Caco-2 (cell line): ENCODE measurements around the gene BTBD16. TPM values are rescaled to one million over a fixed set of nuclear protein-coding genes. Genes with fewer than 3 reads are reported as not detected.

Experiments used
- BruUV-seq: library from RNA; stranded (reverse); fragments of 400-500 nt; replicated peaks from 2 replicates; lab custom pipeline; 2021; lab: Mats Ljungman, UMichigan
- CTCF ChIA-PET: fragments of 300-600 bp; sonication (Branson Sonifier 250); formaldehyde crosslinking; loops from one replicate; lab custom pipeline; 2022; ENCODE audit warnings: antibody characterized with exemption; lab: Charles Lee
- POLR2A ChIA-PET: fragments of 300-600 bp; sonication (Branson Sonifier 250); formaldehyde crosslinking; loops from one replicate; lab custom pipeline; 2022; ENCODE audit warnings: antibody characterized with exemption; lab: Charles Lee
- DNase-seq, 2 experiments: peaks; one replicate each; pipeline versions ENCODE4 v3.0.0 to v3.0.0-alpha.2; 2020 to 2022
- H3K27me3 ChIP-seq: replicated peaks from 2 replicates; pipeline ENCODE4 v1.6.0; 2011; ENCODE audit warnings: low read length; ENCODE audit not compliant: control insufficient read depth, insufficient read depth
- H3K36me3 ChIP-seq: 2 replicates; pipeline ENCODE4 v1.5.1; 2011; ENCODE audit warnings: low read length; ENCODE audit not compliant: control insufficient read depth, insufficient read depth
- H3K4me1 ChIP-seq: fragments of 250-450 bp; sonication (Bioruptor Pico); 2 replicates; pipeline ENCODE4 v1.5.1; 2020; ENCODE audit warnings: mild to moderate bottlenecking
- H3K4me3 ChIP-seq: 2 replicates; pipeline ENCODE4 v1.5.1; 2011; ENCODE audit warnings: low read depth, mild to moderate bottlenecking, control low read depth, low read length
- H3K9me3 ChIP-seq: fragments of 250-450 bp; sonication (Bioruptor Pico); 2 replicates; pipeline ENCODE4 v1.5.1; 2020; ENCODE audit warnings: mild to moderate bottlenecking, moderate library complexity
- H3K27ac Mint-ChIP-seq: one replicate; pipeline ENCODE4 v1.8.0; 2022; ENCODE audit warnings: mixed read lengths; ENCODE audit not compliant: unreplicated experiment
- H3K27me3 Mint-ChIP-seq: one replicate; pipeline ENCODE4 v1.8.0; 2022; ENCODE audit warnings: mixed read lengths; ENCODE audit not compliant: insufficient read depth, unreplicated experiment
- H3K36me3 Mint-ChIP-seq: one replicate; pipeline ENCODE4 v1.8.0; 2022; ENCODE audit warnings: mild to moderate bottlenecking, mixed read lengths; ENCODE audit not compliant: insufficient read depth, unreplicated experiment
- H3K4me1 Mint-ChIP-seq: one replicate; pipeline ENCODE4 v1.8.0; 2022; ENCODE audit warnings: low read depth, mixed read lengths; ENCODE audit not compliant: unreplicated experiment
- H3K4me3 Mint-ChIP-seq: one replicate; pipeline ENCODE4 v1.8.0; 2022; ENCODE audit warnings: mild to moderate bottlenecking, moderate library complexity, mixed read lengths; ENCODE audit not compliant: unreplicated experiment
- H3K9me3 Mint-ChIP-seq: one replicate; pipeline ENCODE4 v1.8.0; 2022; ENCODE audit warnings: mixed read lengths; ENCODE audit not compliant: unreplicated experiment
- CTCF ChIP-seq, 2 experiments: fragments of 200-600 bp in 1 of 2; IDR thresholded peaks; 1 replicate in 1 of 2; 2 replicates in 1 of 2; pipeline versions ENCODE4 v1.5.1 to v1.8.0; 2011 to 2022; ENCODE audit warnings: antibody characterized with exemption in 1 of 2, control low read depth in 1 of 2, inconsistent platforms in 1 of 2, low read depth in 1 of 2, low read length in 1 of 2, mild to moderate bottlenecking in 1 of 2, moderate library complexity in 1 of 2; ENCODE audit not compliant: insufficient read depth in 1 of 2, severe bottlenecking in 1 of 2, unreplicated experiment in 1 of 2
- intact Hi-C: fragments of 100-400 bp; cut with micrococcal nuclease; formaldehyde crosslinking; loops from one replicate; pipeline ENCODE4 v1.10.0; 2022; ENCODE audit not compliant: unreplicated experiment
- total RNA-seq: library from RNA; stranded (reverse); gene quantifications from 2 replicates; pipeline ENCODE4 v1.2.3, GENCODE V29; 2022

The BTBD16 gene
- total RNA-seq, 1 experiment from 2014 or later: not detected

GRCh38 chr10:122329416-122329815 lies 58.3 kb downstream of the BTBD16 start:
- BruUV-seq: no TSS peak
- H3K4me3 Mint-ChIP-seq: no peak overlapping the region
- no peak for DNase-seq
- Histone ChIP-seq H3K4me1 (peaks cover 15% of the 10 kb centered on the region; the same call in 1 of the 2 replicates), H3K36me3 (no peaks in the 10 kb centered on the region), H3K27me3 (no peaks in the 10 kb centered on the region), H3K4me3 (no peak overlapping the region), H3K9me3 (no peaks in the 10 kb centered on the region)
- POLR2A ChIA-PET: no interaction called here
- no peaks in the 10 kb centered on the region for H3K36me3 Mint-ChIP-seq
- CTCF ChIA-PET: no interaction called here
- intact Hi-C loops: no loop called here
- H3K27me3 Mint-ChIP-seq: no peaks in the 10 kb centered on the region
- H3K4me1 Mint-ChIP-seq: peaks cover 16% of the 10 kb centered on the region
- H3K27ac Mint-ChIP-seq: no peak overlapping the region
- TF ChIP-seq CTCF (IDR thresholded peaks at IDR 0.05; ENCODE audit: insufficient read depth in 1 of 2, low read depth in 1 of 2, low read length in 1 of 2, severe bottlenecking in 1 of 2, unreplicated experiment in 1 of 2): no peak
- peaks cover 9% of the 10 kb centered on the region for H3K9me3 Mint-ChIP-seq

GRCh38 chr10:122331100-122331499 lies 60.0 kb downstream of the BTBD16 start:
- BruUV-seq: TSS peak; percentile 47
- Mint-ChIP-seq H3K4me3 (peak overlapping the region; percentile 56), H3K36me3 (no peaks in the 10 kb centered on the region), H3K27ac (peak overlapping the region; percentile 27), H3K9me3 (no peaks in the 10 kb centered on the region), H3K27me3 (no peaks in the 10 kb centered on the region), H3K4me1 (peaks cover 16% of the 10 kb centered on the region)
- POLR2A ChIA-PET: no interaction called here
- H3K36me3 ChIP-seq: no peaks in the 10 kb centered on the region
- CTCF ChIA-PET: no interaction called here
- no peak for TF ChIP-seq CTCF (IDR thresholded peaks at IDR 0.05; ENCODE audit: insufficient read depth in 1 of 2, low read depth in 1 of 2, low read length in 1 of 2, severe bottlenecking in 1 of 2, unreplicated experiment in 1 of 2)
- H3K4me1 ChIP-seq: peaks cover 15% of the 10 kb centered on the region; the same call in 1 of the 2 replicates
- H3K27me3 ChIP-seq: no peaks in the 10 kb centered on the region
- no peak for DNase-seq
- intact Hi-C loops: loop anchor here (2.0 kb wide), 1 partner anchor 20 kb away; no protein-coding TSS in a partner anchor
- H3K4me3 ChIP-seq: no peak overlapping the region
- H3K9me3 ChIP-seq: no peaks in the 10 kb centered on the region

GRCh38 chr10:122331615-122332446 lies 60.7 kb downstream of the BTBD16 start:
- no TSS peak for BruUV-seq
- H3K9me3 Mint-ChIP-seq: no peaks in the 10 kb centered on the region
- H3K27me3 Mint-ChIP-seq: no peaks in the 10 kb centered on the region
- TF ChIP-seq CTCF (IDR thresholded peaks at IDR 0.05; ENCODE audit: insufficient read depth in 1 of 2, low read depth in 1 of 2, low read length in 1 of 2, severe bottlenecking in 1 of 2, unreplicated experiment in 1 of 2): no peak
- Histone ChIP-seq H3K27me3 (no peaks in the 10 kb centered on the region), H3K9me3 (no peaks in the 10 kb centered on the region), H3K36me3 (no peaks in the 10 kb centered on the region), H3K4me3 (no peak overlapping the region), H3K4me1 (peaks cover 15% of the 10 kb centered on the region; the same call in 1 of the 2 replicates)
- POLR2A ChIA-PET: interaction anchor here (0.5 kb wide), 1 partner anchor 55 kb away, joined by 8 read pairs; no protein-coding TSS in a partner anchor
- H3K27ac Mint-ChIP-seq: peak overlapping the region; percentile 27
- no peak for DNase-seq
- CTCF ChIA-PET: no interaction called here
- H3K4me3 Mint-ChIP-seq: peak overlapping the region; percentile 56
- peaks cover 16% of the 10 kb centered on the region for H3K4me1 Mint-ChIP-seq
- no peaks in the 10 kb centered on the region for H3K36me3 Mint-ChIP-seq
- intact Hi-C loops: loop anchor here (2.0 kb wide), 1 partner anchor 21 kb away; no protein-coding TSS in a partner anchor
